ENCODE measurements around the gene F2. TPM values are rescaled to one million over a fixed set of nuclear protein-coding genes. Genes with fewer than 3 reads are reported as not detected.

F2 gene
- total RNA-seq, 1 donor from 2014 or later: not detected

DNA sequence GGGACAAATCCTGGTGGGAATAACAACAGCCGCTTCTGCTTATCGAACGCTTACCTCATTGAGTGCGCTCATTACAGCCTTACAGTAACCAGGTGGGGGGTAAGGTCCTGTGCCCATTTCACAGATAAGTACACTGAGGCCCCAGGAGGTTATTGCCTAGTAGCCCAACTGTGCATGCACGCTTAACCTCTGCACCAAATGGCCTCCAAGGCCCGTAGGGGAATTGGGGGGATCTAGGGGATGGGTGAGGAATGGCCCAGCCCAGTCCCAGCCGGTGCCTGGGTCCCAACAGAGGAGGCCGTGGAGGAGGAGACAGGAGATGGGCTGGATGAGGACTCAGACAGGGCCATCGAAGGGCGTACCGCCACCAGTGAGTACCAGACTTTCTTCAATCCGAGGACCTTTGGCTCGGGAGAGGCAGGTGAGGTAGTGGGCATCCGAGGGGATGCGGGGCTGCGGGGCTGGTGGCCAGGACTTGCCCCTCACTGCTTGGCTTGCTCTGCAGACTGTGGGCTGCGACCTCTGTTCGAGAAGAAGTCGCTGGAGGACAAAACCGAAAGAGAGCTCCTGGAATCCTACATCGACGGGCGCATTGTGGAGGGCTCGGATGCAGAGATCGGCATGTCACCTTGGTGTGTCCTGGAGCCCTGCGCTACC is 7.3 kb downstream of the F2 start:
- no peak overlapping the region for H3K4me3 Mint-ChIP-seq
- no peak for DNase-seq
- intact Hi-C loops (cut with micrococcal nuclease): no loop called here
- no peak overlapping the region for H3K27ac Mint-ChIP-seq
- TF ChIP-seq CTCF (IDR thresholded peaks at IDR 0.05): no peak
- no peak for ATAC-seq (ENCODE audit: low read depth)
- CTCF ChIA-PET: no interaction called here
- H3K4me1 Mint-ChIP-seq: peaks cover 2% of the 10 kb centered on the region
- H3K27me3 Mint-ChIP-seq: peaks cover 3% of the 10 kb centered on the region
- no peaks in the 10 kb centered on the region for H3K9me3 Mint-ChIP-seq
- no peaks in the 10 kb centered on the region for H3K36me3 Mint-ChIP-seq (ENCODE audit: low read depth)
- POLR2A ChIA-PET: no interaction called here

DNA sequence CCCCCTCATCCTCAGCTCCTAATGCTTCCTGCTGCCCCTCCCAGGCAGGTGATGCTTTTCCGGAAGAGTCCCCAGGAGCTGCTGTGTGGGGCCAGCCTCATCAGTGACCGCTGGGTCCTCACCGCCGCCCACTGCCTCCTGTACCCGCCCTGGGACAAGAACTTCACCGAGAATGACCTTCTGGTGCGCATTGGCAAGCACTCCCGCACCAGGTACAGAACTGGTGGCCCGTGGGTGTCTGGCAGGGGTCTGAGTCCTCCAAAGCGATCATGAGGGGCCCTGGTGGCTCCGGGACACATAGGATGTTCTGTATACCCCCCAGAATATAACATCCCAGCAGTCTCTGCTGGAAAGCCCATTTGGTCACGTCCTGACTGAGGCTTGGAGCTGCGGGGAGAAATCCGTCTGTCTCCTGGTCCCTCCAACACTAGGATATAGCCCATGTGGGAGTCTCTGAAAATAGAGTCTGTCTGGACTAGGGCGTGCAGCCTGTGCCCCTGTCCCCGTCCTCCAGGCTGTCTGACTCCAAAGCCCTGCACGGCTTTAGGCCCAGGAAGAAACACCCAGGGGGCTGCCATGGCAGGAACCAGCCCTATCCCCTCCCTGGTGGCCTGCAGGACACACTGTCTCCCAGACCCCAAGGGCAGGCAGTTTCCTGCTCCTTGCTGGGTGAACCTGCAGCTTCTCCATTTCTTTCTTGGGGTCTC is 9.1 kb downstream of the F2 start:
- intact Hi-C loops (cut with micrococcal nuclease): no loop called here
- H3K27ac Mint-ChIP-seq: no peak overlapping the region
- DNase-seq: no peak
- ChIA-PET CTCF (no interaction called here), POLR2A (no interaction called here)
- peaks cover 2% of the 10 kb centered on the region for H3K4me1 Mint-ChIP-seq
- H3K9me3 Mint-ChIP-seq: no peaks in the 10 kb centered on the region
- no peak for ATAC-seq (ENCODE audit: low read depth)
- H3K36me3 Mint-ChIP-seq (ENCODE audit: low read depth): no peaks in the 10 kb centered on the region
- no peak for TF ChIP-seq CTCF (IDR thresholded peaks at IDR 0.05)
- no peaks in the 10 kb centered on the region for H3K27me3 Mint-ChIP-seq
- no peak overlapping the region for H3K4me3 Mint-ChIP-seq

DNA sequence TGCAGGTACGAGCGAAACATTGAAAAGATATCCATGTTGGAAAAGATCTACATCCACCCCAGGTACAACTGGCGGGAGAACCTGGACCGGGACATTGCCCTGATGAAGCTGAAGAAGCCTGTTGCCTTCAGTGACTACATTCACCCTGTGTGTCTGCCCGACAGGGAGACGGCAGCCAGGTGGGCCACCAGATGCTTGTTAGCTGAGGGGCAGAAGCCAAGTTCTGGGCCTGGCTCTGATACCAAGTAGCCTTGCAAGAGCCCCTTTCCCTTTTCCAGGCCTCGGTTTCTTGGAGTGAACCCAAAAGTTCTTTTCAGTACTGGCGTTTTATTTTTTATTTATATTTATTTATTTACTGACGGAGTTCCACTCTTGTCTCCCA is 9.6 kb downstream of the F2 start:
- CTCF ChIA-PET: no interaction called here
- Mint-ChIP-seq H3K36me3 (ENCODE audit: low read depth) (no peaks in the 10 kb centered on the region), H3K27me3 (no peaks in the 10 kb centered on the region), H3K4me3 (no peak overlapping the region), H3K9me3 (no peaks in the 10 kb centered on the region), H3K4me1 (peaks cover 2% of the 10 kb centered on the region), H3K27ac (no peak overlapping the region)
- ATAC-seq (ENCODE audit: low read depth) (no peak), DNase-seq (no peak)
- intact Hi-C loops (cut with micrococcal nuclease): no loop called here
- no peak for TF ChIP-seq CTCF (IDR thresholded peaks at IDR 0.05)
- POLR2A ChIA-PET: no interaction called here

DNA sequence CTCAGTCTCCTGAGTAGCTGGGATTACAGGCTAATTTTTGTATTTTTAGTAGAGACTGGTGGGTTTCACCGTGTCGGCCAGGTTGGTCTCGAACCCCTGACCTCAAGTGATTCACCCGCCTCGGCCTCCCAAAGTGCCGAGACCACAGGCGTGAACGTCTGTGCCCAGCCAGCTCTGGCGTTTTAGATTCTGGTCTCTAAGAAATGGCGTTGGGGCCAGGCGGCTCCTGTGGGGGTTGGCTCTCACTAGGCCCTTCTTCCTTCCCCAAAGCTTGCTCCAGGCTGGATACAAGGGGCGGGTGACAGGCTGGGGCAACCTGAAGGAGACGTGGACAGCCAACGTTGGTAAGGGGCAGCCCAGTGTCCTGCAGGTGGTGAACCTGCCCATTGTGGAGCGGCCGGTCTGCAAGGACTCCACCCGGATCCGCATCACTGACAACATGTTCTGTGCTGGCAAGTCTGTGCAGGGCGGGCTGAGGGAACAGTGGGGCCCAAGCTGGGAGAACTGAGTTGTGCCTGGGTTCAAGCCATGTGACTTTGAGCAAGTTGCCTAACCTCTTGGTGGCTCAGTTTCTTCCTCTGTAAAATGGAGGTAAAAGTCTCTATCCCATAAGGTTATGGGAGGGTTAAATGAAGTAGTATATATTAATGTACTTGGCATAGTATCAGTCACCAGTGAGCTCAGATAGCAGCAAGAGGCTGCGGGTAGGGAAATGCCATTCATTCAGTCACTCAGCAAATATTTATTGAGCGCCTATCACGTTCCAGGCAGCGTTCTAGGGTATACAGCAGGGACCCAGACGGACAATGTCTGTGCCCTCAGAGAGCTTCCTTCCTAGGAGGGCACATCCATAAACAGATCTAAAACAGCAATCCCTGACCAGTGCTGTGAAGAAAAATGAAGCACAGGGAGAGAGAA is 10.4 kb downstream of the F2 start:
- Mint-ChIP-seq H3K4me1 (no peaks in the 10 kb centered on the region), H3K36me3 (ENCODE audit: low read depth) (no peaks in the 10 kb centered on the region), H3K4me3 (no peak overlapping the region), H3K27ac (no peak overlapping the region), H3K27me3 (no peaks in the 10 kb centered on the region), H3K9me3 (no peaks in the 10 kb centered on the region)
- CTCF ChIA-PET: no interaction called here
- ATAC-seq (ENCODE audit: low read depth): no peak
- POLR2A ChIA-PET: interaction anchor here (0.6 kb wide), 1 partner anchor 1030 kb away, joined by 7 read pairs; no protein-coding TSS in a partner anchor
- TF ChIP-seq CTCF (IDR thresholded peaks at IDR 0.05): no peak
- DNase-seq: no peak
- intact Hi-C loops (cut with micrococcal nuclease): no loop called here

GRCh38 chr11:46731545-46731944 is 12.5 kb downstream of the F2 start:
- DNase-seq (no peak), ATAC-seq (ENCODE audit: low read depth) (no peak)
- no peaks in the 10 kb centered on the region for H3K27me3 Mint-ChIP-seq
- no peak overlapping the region for H3K27ac Mint-ChIP-seq
- no peak overlapping the region for H3K4me3 Mint-ChIP-seq
- TF ChIP-seq CTCF (IDR thresholded peaks at IDR 0.05): no peak
- intact Hi-C loops (cut with micrococcal nuclease): no loop called here
- ChIA-PET POLR2A (no interaction called here), CTCF (no interaction called here)
- H3K4me1 Mint-ChIP-seq: no peaks in the 10 kb centered on the region
- no peaks in the 10 kb centered on the region for H3K36me3 Mint-ChIP-seq (ENCODE audit: low read depth)
- no peaks in the 10 kb centered on the region for H3K9me3 Mint-ChIP-seq
